Endothelial cell of umbilical vein (primary cell): Measurements from ENCODE around the gene AATF.

Source experiments
- POLR2AphosphoS5 ChIP-seq: IDR thresholded peaks from 2 replicates; pipeline ENCODE4 v1.6.1; 2012; ENCODE audit warnings: low read depth, mild to moderate bottlenecking, control low read depth, low read length, moderate library complexity; ENCODE audit not compliant: insufficient read depth
- TF ChIP-seq, protein P1 (sequence below), 2 donors: IDR thresholded peaks; 1 replicate in 1 of 2; 2 replicates in 1 of 2; pipeline ENCODE4 v1.5.1; 2011; ENCODE audit warnings: low read length in 2 of 2, mild to moderate bottlenecking in 2 of 2, moderate library complexity in 2 of 2, control low read depth in 1 of 2, inconsistent platforms in 1 of 2, low read depth in 1 of 2; ENCODE audit not compliant: insufficient read depth in 1 of 2; ENCODE audit errors: extremely low read depth in 1 of 2

DNA sequence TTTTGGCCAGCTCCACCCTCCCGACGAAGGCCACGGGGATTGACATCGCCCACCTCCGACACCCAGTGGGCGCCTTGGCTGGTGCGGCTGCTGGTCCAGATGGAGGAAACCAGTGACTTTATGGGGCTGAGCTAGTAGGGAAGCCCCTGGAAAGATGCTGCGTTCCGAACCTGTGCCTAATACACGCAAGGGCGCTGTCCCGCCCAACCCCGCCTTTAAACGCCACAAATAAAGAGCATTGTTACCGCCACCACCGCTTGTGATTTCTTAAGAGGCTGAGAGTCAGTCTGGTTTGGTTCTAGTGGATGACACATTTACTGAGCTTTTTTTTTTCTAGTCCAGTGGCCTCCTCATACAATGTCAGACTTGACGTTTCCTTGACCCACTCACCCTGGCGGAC, 107.9 kb downstream of the AATF start:
- no peak for TF ChIP-seq POLR2AphosphoS5
- TF ChIP-seq, protein P1, sequence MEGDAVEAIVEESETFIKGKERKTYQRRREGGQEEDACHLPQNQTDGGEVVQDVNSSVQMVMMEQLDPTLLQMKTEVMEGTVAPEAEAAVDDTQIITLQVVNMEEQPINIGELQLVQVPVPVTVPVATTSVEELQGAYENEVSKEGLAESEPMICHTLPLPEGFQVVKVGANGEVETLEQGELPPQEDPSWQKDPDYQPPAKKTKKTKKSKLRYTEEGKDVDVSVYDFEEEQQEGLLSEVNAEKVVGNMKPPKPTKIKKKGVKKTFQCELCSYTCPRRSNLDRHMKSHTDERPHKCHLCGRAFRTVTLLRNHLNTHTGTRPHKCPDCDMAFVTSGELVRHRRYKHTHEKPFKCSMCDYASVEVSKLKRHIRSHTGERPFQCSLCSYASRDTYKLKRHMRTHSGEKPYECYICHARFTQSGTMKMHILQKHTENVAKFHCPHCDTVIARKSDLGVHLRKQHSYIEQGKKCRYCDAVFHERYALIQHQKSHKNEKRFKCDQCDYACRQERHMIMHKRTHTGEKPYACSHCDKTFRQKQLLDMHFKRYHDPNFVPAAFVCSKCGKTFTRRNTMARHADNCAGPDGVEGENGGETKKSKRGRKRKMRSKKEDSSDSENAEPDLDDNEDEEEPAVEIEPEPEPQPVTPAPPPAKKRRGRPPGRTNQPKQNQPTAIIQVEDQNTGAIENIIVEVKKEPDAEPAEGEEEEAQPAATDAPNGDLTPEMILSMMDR (IDR thresholded peaks at IDR 0.05; ENCODE audit: extremely low read depth in 1 of 2, insufficient read depth in 1 of 2, low read depth in 1 of 2, low read length in 2 of 2): no peak
